ENCODE data around the gene TGM5.
A peak's percentile ranks its signal among the peaks of the same experiment; 100 is the strongest.
"Not testable (repeated sequence)": the region's sequence is repeated elsewhere in the genome, so short reads cannot be mapped to it uniquely, and the experiment has no call there.

TGM5 gene

GRCh38 chr15:43198556-43198955, 68.2 kb downstream of the TGM5 start:
- not testable (repeated sequence) for H3K4me1 ChIP-seq (ENCODE audit: insufficient read depth, low read length); H3K27ac ChIP-seq (ENCODE audit: low read length); H3K9me3 ChIP-seq (ENCODE audit: insufficient read depth, low read depth, low read length); H3K27me3 ChIP-seq (ENCODE audit: insufficient read depth, low read length); H3K4me3 ChIP-seq (ENCODE audit: low read length); H3K9ac ChIP-seq (ENCODE audit: low read depth, low read length)
- H3K36me3 ChIP-seq (ENCODE audit: insufficient read depth, low read depth, low read length), result peaks cover 29% of the 10 kb centered on the region

GRCh38 chr15:43197773-43198172, 69.0 kb downstream of the TGM5 start:
- not testable (repeated sequence) for H3K9ac ChIP-seq (ENCODE audit: low read depth, low read length); H3K27me3 ChIP-seq (ENCODE audit: insufficient read depth, low read length); H3K27ac ChIP-seq (ENCODE audit: low read length); H3K4me1 ChIP-seq (ENCODE audit: insufficient read depth, low read length); H3K9me3 ChIP-seq (ENCODE audit: insufficient read depth, low read depth, low read length); H3K4me3 ChIP-seq (ENCODE audit: low read length)
- peaks cover 35% of the 10 kb centered on the region for H3K36me3 ChIP-seq (ENCODE audit: insufficient read depth, low read depth, low read length)

GRCh38 chr15:43196760-43197548, 69.8 kb downstream of the TGM5 start:
- H3K27me3 ChIP-seq (ENCODE audit: insufficient read depth, low read length), result no peaks in the 10 kb centered on the region
- H3K36me3 ChIP-seq (ENCODE audit: insufficient read depth, low read depth, low read length), result peaks cover 44% of the 10 kb centered on the region
- H3K27ac ChIP-seq (ENCODE audit: low read length), result no peak overlapping the region
- H3K4me1 ChIP-seq (ENCODE audit: insufficient read depth, low read length), result no peaks in the 10 kb centered on the region
- no peak overlapping the region for H3K9ac ChIP-seq (ENCODE audit: low read depth, low read length)
- no peak overlapping the region for H3K4me3 ChIP-seq (ENCODE audit: low read length)
- H3K9me3 ChIP-seq (ENCODE audit: insufficient read depth, low read depth, low read length), result no peaks in the 10 kb centered on the region

- Histone ChIP-seq H3K36me3 (ENCODE audit: insufficient read depth, low read depth, low read length) (peaks cover 59% of the 10 kb centered on the region), H3K27me3 (ENCODE audit: insufficient read depth, low read length) (no peaks in the 10 kb centered on the region)
Measured at GRCh38 chr15:43194795-43195194, 71.9 kb downstream of the TGM5 start.

GRCh38 chr15:43193710-43194109, 73.0 kb downstream of the TGM5 start:
- Histone ChIP-seq H3K4me3 (ENCODE audit: low read length) (no peak overlapping the region), H3K27ac (ENCODE audit: low read length) (no peak overlapping the region), H3K27me3 (ENCODE audit: insufficient read depth, low read length) (no peaks in the 10 kb centered on the region), H3K36me3 (ENCODE audit: insufficient read depth, low read depth, low read length) (peaks cover 67% of the 10 kb centered on the region), H3K9me3 (ENCODE audit: insufficient read depth, low read depth, low read length) (no peaks in the 10 kb centered on the region), H3K4me1 (ENCODE audit: insufficient read depth, low read length) (no peaks in the 10 kb centered on the region), H3K9ac (ENCODE audit: low read depth, low read length) (no peak overlapping the region)

More at GRCh38 chr15:43194795-43195194, 71.9 kb downstream of the TGM5 start:
- Histone ChIP-seq H3K9ac (ENCODE audit: low read depth, low read length) (no peak overlapping the region), H3K4me3 (ENCODE audit: low read length) (no peak overlapping the region), H3K4me1 (ENCODE audit: insufficient read depth, low read length) (no peaks in the 10 kb centered on the region), H3K9me3 (ENCODE audit: insufficient read depth, low read depth, low read length) (no peaks in the 10 kb centered on the region), H3K27ac (ENCODE audit: low read length) (no peak overlapping the region)

- Histone ChIP-seq H3K4me1 (ENCODE audit: insufficient read depth, low read length) (peaks cover 3% of the 10 kb centered on the region; the same call in 1 of the 2 replicates), H3K36me3 (ENCODE audit: insufficient read depth, low read depth, low read length) (peaks cover 51% of the 10 kb centered on the region), H3K4me3 (ENCODE audit: low read length) (no peak overlapping the region), H3K9me3 (ENCODE audit: insufficient read depth, low read depth, low read length) (no peaks in the 10 kb centered on the region), H3K27ac (ENCODE audit: low read length) (no peak overlapping the region), H3K9ac (ENCODE audit: low read depth, low read length) (no peak overlapping the region), H3K27me3 (ENCODE audit: insufficient read depth, low read length) (no peaks in the 10 kb centered on the region)
Measured at GRCh38 chr15:43190178-43190577, 76.5 kb downstream of the TGM5 start.

GRCh38 chr15:43189296-43189695, 77.4 kb downstream of the TGM5 start:
- H3K9me3 ChIP-seq (ENCODE audit: insufficient read depth, low read depth, low read length), result no peaks in the 10 kb centered on the region
- no peak overlapping the region for H3K4me3 ChIP-seq (ENCODE audit: low read length)
- peaks cover 7% of the 10 kb centered on the region; the same call in 1 of the 2 replicates for H3K4me1 ChIP-seq (ENCODE audit: insufficient read depth, low read length)
- H3K27me3 ChIP-seq (ENCODE audit: insufficient read depth, low read length), result no peaks in the 10 kb centered on the region
- H3K9ac ChIP-seq (ENCODE audit: low read depth, low read length), result no peak overlapping the region
- H3K27ac ChIP-seq (ENCODE audit: low read length), result no peak overlapping the region
- H3K36me3 ChIP-seq (ENCODE audit: insufficient read depth, low read depth, low read length), result peaks cover 42% of the 10 kb centered on the region

- Histone ChIP-seq H3K4me1 (ENCODE audit: insufficient read depth, low read length) (peaks cover 7% of the 10 kb centered on the region; the same call in 1 of the 2 replicates), H3K27me3 (ENCODE audit: insufficient read depth, low read length) (no peaks in the 10 kb centered on the region), H3K4me3 (ENCODE audit: low read length) (no peak overlapping the region), H3K27ac (ENCODE audit: low read length) (no peak overlapping the region), H3K36me3 (ENCODE audit: insufficient read depth, low read depth, low read length) (peaks cover 30% of the 10 kb centered on the region), H3K9ac (ENCODE audit: low read depth, low read length) (no peak overlapping the region), H3K9me3 (ENCODE audit: insufficient read depth, low read depth, low read length) (no peaks in the 10 kb centered on the region)
Measured at GRCh38 chr15:43187544-43188155, 79.1 kb downstream of the TGM5 start.

GRCh38 chr15:43186003-43186353, 80.8 kb downstream of the TGM5 start:
- Histone ChIP-seq H3K4me3 (ENCODE audit: low read length) (peak overlapping the region; percentile 97), H3K36me3 (ENCODE audit: insufficient read depth, low read depth, low read length) (peaks cover 14% of the 10 kb centered on the region), H3K9ac (ENCODE audit: low read depth, low read length) (peak overlapping the region; percentile 78; the same call in 1 of the 2 replicates), H3K9me3 (ENCODE audit: insufficient read depth, low read depth, low read length) (no peaks in the 10 kb centered on the region), H3K27ac (ENCODE audit: low read length) (no peak overlapping the region), H3K27me3 (ENCODE audit: insufficient read depth, low read length) (no peaks in the 10 kb centered on the region), H3K4me1 (ENCODE audit: insufficient read depth, low read length) (peaks cover 7% of the 10 kb centered on the region; the same call in 1 of the 2 replicates)

GRCh38 chr15:43185157-43186002, 81.3 kb downstream of the TGM5 start, which contains the start of gene CCNDBP1:
Gene CCNDBP1, plus strand, starts transcription at chr15:43185403. Its CDS starts 96 bp downstream, at chr15:43185499.
- Histone ChIP-seq H3K27me3 (ENCODE audit: insufficient read depth, low read length) (no peaks in the 10 kb centered on the region), H3K36me3 (ENCODE audit: insufficient read depth, low read depth, low read length) (peaks cover 8% of the 10 kb centered on the region), H3K9me3 (ENCODE audit: insufficient read depth, low read depth, low read length) (no peaks in the 10 kb centered on the region), H3K27ac (ENCODE audit: low read length) (no peak within 1 kb of the TSS), H3K9ac (ENCODE audit: low read depth, low read length) (peak within 1 kb of the TSS; percentile 78; the same call in 1 of the 2 replicates), H3K4me1 (ENCODE audit: insufficient read depth, low read length) (peaks cover 7% of the 10 kb centered on the region; the same call in 1 of the 2 replicates), H3K4me3 (ENCODE audit: low read length) (peak within 1 kb of the TSS; percentile 97)

- Histone ChIP-seq H3K4me3 (ENCODE audit: low read length) (peak overlapping the region; percentile 97; the same call in 1 of the 2 replicates), H3K9ac (ENCODE audit: low read depth, low read length) (no peak overlapping the region), H3K27me3 (ENCODE audit: insufficient read depth, low read length) (no peaks in the 10 kb centered on the region), H3K9me3 (ENCODE audit: insufficient read depth, low read depth, low read length) (no peaks in the 10 kb centered on the region; the same call in 1 of the 2 replicates), H3K4me1 (ENCODE audit: insufficient read depth, low read length) (peaks cover 7% of the 10 kb centered on the region; the same call in 1 of the 2 replicates), H3K27ac (ENCODE audit: low read length) (no peak overlapping the region), H3K36me3 (ENCODE audit: insufficient read depth, low read depth, low read length) (peaks cover 6% of the 10 kb centered on the region)
Measured at GRCh38 chr15:43184407-43185124, 82.2 kb downstream of the TGM5 start.

Measured in iPS-20b (cell line).